Breast epithelium (tissue), 3 donors: ENCODE measurements around the gene HTT.

ENCODE experiments used
- CTCF ChIP-seq, 3 donors: fragments of 450-650 bp; IDR thresholded peaks; one replicate each; pipeline ENCODE4 v1.5.1; 2016 to 2017; ENCODE audit warnings: antibody characterized with exemption in 3 of 3, mild to moderate bottlenecking in 3 of 3, moderate library complexity in 3 of 3
- POLR2A ChIP-seq: fragments of 450-650 bp; IDR thresholded peaks from one replicate; pipeline ENCODE4 v1.6.1; 2016; ENCODE audit warnings: antibody characterized with exemption, mild to moderate bottlenecking, moderate library complexity

DNA sequence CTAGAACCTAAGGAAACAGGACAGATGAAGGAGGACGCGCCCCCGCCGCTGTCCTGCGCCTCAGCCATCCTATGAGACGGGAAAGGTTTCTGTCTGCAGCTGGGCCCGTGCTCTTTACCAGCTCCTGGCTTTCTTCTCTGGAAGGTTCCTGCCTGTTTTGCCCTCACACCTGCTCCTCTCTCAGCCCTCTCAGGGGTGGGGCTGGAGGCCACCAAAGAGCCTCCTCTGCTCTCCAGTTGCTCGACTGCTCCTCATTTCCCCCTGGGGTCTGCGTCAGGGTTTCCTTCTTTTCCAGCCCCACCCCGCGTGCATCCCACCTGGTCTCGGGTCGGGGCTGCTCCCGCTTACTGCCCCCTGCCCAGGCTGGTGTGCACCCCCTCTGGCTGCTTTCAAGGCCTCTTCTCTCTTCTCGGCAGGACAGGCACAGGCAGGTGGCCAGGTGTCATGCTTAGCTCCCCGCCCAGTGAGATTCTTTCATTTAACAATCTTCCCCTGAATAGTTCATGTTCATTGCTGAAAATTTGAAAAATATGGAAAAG lies 4.8 kb upstream of the HTT start:
- TF ChIP-seq POLR2A (no peak), CTCF (IDR thresholded peaks at IDR 0.05) (no peak)
